ENCODE data around the gene PEX16.

The PEX16 gene

DNA sequence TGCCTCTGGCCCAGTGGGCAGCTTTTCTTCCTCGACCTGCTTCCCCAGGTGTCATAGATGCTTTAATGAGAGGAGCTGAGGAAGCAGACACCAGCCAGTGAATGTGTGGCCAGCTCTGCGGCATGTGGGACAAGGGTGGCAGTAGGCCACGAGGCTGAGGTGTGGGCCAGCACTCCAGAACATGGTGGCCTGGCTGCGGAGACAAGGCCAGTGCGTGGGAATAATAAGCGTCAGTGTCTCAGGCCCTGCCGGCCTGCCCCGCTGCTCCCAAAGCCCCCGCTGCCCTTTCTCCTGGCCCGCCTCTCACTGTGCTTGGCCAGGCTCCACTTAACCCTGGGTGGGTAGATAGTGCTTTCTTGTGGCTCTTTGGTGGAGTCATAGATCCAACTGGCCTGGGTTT is 30.1 kb downstream of the PEX16 start:
- TF ChIP-seq, protein P1, sequence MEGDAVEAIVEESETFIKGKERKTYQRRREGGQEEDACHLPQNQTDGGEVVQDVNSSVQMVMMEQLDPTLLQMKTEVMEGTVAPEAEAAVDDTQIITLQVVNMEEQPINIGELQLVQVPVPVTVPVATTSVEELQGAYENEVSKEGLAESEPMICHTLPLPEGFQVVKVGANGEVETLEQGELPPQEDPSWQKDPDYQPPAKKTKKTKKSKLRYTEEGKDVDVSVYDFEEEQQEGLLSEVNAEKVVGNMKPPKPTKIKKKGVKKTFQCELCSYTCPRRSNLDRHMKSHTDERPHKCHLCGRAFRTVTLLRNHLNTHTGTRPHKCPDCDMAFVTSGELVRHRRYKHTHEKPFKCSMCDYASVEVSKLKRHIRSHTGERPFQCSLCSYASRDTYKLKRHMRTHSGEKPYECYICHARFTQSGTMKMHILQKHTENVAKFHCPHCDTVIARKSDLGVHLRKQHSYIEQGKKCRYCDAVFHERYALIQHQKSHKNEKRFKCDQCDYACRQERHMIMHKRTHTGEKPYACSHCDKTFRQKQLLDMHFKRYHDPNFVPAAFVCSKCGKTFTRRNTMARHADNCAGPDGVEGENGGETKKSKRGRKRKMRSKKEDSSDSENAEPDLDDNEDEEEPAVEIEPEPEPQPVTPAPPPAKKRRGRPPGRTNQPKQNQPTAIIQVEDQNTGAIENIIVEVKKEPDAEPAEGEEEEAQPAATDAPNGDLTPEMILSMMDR (IDR thresholded peaks at IDR 0.05; ENCODE audit: low read depth, low read length): no peak
- TF ChIP-seq POLR2A (IDR thresholded peaks at IDR 0.05; ENCODE audit: extremely low read depth, insufficient read length): no peak
- TF ChIP-seq MYC (IDR thresholded peaks at IDR 0.05; ENCODE audit: low read depth, low read length): no peak
- TF ChIP-seq, protein P2, sequence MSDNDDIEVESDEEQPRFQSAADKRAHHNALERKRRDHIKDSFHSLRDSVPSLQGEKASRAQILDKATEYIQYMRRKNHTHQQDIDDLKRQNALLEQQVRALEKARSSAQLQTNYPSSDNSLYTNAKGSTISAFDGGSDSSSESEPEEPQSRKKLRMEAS (IDR thresholded peaks at IDR 0.05; ENCODE audit: low read depth, low read length): no peak
- no peak overlapping the region for H3K4me3 ChIP-seq (ENCODE audit: low read depth, low read length)
- DNase-seq (ENCODE audit: low read depth): no peak

DNA sequence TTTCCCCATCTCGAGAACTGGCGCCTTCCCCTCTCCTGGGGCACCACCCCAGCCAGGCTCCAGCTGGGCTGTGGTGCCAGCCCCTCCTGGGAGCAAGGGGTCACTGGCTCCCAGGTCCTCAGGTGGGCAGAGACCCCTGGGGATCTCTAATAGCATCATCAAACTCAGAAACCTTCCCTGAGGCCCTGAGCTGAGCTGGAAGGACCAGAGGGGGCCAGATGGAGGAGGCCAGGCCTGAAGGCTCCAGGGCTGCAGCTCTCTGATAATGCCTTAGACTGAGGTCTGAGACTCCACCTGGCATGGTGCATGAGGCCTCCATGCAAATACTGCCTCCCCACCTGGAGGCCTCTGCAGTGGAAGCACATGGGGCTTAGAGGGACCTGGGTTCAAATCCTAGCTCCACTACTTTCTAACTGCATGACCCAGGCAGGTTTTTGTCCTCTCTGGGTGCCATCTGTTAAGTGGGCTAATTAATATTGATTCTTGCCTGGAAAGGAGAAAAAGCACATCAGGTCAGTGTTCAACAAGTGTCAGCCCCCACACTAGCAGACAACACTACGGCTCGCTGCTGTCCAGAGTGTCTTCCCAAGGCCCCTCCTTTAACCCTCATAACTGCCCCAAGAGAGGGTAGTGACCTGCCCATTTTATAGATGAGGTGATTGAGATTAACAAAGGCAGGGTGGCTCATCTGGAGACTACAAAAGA is 30.7 kb downstream of the PEX16 start:
- no peak overlapping the region for H3K4me3 ChIP-seq (ENCODE audit: low read depth, low read length)
- TF ChIP-seq MYC (IDR thresholded peaks at IDR 0.05; ENCODE audit: low read depth, low read length) (no peak), POLR2A (IDR thresholded peaks at IDR 0.05; ENCODE audit: extremely low read depth, insufficient read length) (no peak)
- TF ChIP-seq, protein P2 (IDR thresholded peaks at IDR 0.05; ENCODE audit: low read depth, low read length): no peak
- TF ChIP-seq, protein P1 (IDR thresholded peaks at IDR 0.05; ENCODE audit: low read depth, low read length): no peak
- DNase-seq (ENCODE audit: low read depth): no peak

DNA sequence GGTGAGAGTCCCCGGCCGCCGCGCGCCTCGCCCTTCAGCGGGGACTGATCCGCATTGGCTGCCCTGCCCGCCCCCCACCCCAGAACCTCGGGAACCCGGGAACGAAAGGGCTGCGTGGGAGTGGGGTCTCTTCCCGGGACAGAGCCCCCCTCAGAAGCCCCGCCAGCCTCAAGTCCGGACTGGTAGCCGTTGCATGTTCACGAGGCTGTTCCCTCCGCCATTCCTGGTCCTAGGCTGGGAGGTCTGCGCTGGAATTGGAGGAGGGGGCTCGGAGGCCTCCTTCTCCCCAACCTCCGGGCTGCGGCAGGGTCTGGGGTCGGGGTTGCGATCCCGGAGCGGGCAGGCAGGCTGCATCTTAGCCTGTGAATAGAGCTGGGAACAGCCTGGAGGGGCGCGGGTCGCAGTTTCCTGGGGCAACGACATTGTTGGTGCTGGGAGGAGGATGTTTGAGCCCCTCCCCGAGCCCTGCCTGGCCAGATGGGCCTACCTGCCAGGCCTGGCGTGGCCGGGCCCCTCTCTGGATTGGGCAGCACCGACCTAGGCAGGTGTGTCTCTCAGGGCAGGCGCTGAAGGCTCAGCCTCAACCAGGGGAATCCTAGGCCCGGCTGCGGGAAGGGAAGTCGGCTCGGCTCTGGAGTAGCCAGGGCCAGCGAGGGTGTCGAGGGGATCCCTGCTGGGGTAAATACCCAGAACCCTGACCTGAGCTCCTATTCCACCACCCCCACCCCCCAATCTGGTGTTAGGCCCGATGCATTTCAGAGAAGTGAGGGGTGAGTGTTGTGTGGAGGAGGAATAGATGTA is 31.6 kb downstream of the PEX16 start:
- no peak for DNase-seq (ENCODE audit: low read depth)
- TF ChIP-seq, protein P1 (IDR thresholded peaks at IDR 0.05; ENCODE audit: low read depth, low read length): no peak
- TF ChIP-seq MYC (IDR thresholded peaks at IDR 0.05; ENCODE audit: low read depth, low read length) (no peak), POLR2A (IDR thresholded peaks at IDR 0.05; ENCODE audit: extremely low read depth, insufficient read length) (no peak)
- TF ChIP-seq, protein P2 (IDR thresholded peaks at IDR 0.05; ENCODE audit: low read depth, low read length): no peak
- H3K4me3 ChIP-seq (ENCODE audit: low read depth, low read length): no peak overlapping the region

DNA sequence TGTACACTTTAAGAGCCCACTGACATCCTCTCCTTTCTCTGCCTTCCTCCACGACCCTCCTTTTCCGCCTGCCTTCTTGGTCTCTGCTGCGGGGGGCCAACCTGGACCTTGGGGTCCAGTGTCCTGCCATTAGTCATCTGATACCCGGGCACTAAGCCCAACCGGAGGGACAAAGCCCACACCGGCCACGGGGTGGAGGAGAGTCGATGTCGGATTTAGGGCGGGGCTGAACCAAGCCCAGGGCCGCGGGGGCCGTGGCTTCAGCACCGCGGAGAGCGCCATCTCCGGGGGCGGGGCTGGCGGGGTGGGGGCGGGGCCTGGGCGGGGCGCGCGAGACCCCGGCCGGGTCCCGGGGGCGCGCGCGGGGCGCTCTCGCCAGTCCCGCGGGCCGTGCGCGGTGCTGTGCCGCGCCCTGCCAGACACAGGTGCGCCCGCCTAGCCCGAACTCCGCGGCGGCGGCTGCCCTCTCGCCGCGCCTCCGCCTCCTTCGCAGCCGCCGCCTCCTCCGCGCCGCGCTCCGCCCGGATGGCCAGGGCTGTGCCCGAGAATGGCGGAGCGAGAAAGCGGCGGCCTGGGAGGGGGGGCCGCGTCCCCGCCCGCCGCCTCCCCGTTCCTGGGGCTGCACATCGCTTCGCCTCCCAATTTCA is 32.3 kb downstream of the PEX16 start, which contains the start of gene MAPK8IP1:
Gene MAPK8IP1, plus strand, starts transcription at position 378 of the 647 bp plus-strand sequence. Its CDS starts 170 bp downstream, at position 548.
- TF ChIP-seq MYC (IDR thresholded peaks at IDR 0.05; ENCODE audit: low read depth, low read length): no peak
- TF ChIP-seq POLR2A (IDR thresholded peaks at IDR 0.05; ENCODE audit: extremely low read depth, insufficient read length): no peak
- TF ChIP-seq, protein P1 (IDR thresholded peaks at IDR 0.05; ENCODE audit: low read depth, low read length): no peak
- TF ChIP-seq, protein P2 (IDR thresholded peaks at IDR 0.05; ENCODE audit: low read depth, low read length): no peak
- DNase-seq (ENCODE audit: low read depth): peak; percentile 55
- no peak within 1 kb of the TSS for H3K4me3 ChIP-seq (ENCODE audit: low read depth, low read length)

DNA sequence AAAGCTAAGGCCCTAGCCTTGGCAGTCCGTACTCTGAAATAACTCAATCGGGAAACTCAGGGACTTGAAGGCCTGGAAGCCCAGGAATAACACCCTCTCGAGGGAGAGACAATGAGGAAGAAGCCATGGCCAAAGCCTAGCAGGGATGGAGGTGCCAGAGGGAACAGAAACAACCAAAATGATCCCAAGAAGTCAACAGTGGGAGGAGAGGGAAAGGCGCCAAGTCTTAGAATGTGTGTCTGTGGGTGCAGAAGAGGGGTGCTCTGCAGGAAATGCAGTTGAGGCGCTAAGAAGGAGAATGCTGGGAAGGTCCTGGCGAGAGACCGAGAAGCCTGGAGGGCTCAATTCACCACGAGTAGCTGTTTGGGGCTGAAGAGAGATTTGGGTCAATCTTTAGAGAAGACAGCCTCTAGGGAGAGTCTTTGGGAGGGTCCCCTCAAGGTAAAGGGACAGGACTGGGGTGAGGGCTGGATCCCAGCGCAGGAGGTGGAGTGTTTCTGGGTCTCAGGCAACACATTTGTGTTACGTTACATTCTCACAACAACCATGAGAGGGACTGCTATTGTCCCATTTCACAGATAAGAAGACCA is 33.0 kb downstream of the PEX16 start:
- no peak for TF ChIP-seq POLR2A (IDR thresholded peaks at IDR 0.05; ENCODE audit: extremely low read depth, insufficient read length)
- TF ChIP-seq, protein P2 (IDR thresholded peaks at IDR 0.05; ENCODE audit: low read depth, low read length): no peak
- TF ChIP-seq, protein P1 (IDR thresholded peaks at IDR 0.05; ENCODE audit: low read depth, low read length): no peak
- no peak for TF ChIP-seq MYC (IDR thresholded peaks at IDR 0.05; ENCODE audit: low read depth, low read length)
- no peak for DNase-seq (ENCODE audit: low read depth)
- H3K4me3 ChIP-seq (ENCODE audit: low read depth, low read length): no peak overlapping the region
